Peyer's patch (tissue), 4 donors: ENCODE data around the gene LCE3E.

ENCODE experiments used
- POLR2A ChIP-seq, 2 donors: fragments of 450-650 bp; IDR thresholded peaks; one replicate each; pipeline ENCODE4 v1.5.1; 2017; ENCODE audit warnings: antibody characterized with exemption in 2 of 2, mild to moderate bottlenecking in 2 of 2, moderate library complexity in 2 of 2
- TF ChIP-seq, protein P1 (sequence below), 6 experiments: fragments of 450-650 bp in 4 of 6; fragments of 200-600 bp in 2 of 6; sonication (generic) in 1 of 6; IDR thresholded peaks; one replicate each; pipeline ENCODE4 v1.5.1; 2017 to 2019; ENCODE audit warnings: antibody characterized with exemption in 6 of 6, mild to moderate bottlenecking in 3 of 6, moderate library complexity in 1 of 6

DNA sequence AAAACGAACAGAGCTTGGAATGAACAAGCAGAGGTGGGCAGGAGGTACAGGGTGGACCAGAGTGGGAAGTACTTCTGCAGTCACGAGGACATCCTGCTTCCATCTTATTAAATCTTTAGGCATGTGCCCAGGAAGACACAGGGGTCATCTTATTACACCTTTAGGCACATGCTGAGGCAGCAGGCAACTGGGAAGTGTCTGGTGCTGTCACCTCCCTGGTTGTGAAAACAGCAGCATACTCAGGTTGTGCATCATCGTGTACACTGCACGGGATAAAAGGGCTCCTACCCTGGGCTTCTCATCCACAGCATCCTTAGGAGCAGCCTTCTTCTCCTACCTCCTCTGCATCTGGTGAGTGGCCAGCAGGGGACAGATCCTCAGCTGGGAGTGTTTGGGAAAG lies 33.4 kb upstream of the LCE3E start, which contains the start of gene LCE3C:
- TF ChIP-seq, protein P1, sequence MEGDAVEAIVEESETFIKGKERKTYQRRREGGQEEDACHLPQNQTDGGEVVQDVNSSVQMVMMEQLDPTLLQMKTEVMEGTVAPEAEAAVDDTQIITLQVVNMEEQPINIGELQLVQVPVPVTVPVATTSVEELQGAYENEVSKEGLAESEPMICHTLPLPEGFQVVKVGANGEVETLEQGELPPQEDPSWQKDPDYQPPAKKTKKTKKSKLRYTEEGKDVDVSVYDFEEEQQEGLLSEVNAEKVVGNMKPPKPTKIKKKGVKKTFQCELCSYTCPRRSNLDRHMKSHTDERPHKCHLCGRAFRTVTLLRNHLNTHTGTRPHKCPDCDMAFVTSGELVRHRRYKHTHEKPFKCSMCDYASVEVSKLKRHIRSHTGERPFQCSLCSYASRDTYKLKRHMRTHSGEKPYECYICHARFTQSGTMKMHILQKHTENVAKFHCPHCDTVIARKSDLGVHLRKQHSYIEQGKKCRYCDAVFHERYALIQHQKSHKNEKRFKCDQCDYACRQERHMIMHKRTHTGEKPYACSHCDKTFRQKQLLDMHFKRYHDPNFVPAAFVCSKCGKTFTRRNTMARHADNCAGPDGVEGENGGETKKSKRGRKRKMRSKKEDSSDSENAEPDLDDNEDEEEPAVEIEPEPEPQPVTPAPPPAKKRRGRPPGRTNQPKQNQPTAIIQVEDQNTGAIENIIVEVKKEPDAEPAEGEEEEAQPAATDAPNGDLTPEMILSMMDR (IDR thresholded peaks at IDR 0.05) = no peak
- no peak for TF ChIP-seq POLR2A (IDR thresholded peaks at IDR 0.05)
